ENCODE results near the gene SLC22A17. TPM values are rescaled to one million over a fixed set of nuclear protein-coding genes. Genes with fewer than 3 reads are reported as not detected.

The SLC22A17 gene
- polyA plus RNA-seq, 1 donor (not counting 4 experiments of a cell fraction or from before 2014, with no cell fraction given): 0.76 TPM

DNA sequence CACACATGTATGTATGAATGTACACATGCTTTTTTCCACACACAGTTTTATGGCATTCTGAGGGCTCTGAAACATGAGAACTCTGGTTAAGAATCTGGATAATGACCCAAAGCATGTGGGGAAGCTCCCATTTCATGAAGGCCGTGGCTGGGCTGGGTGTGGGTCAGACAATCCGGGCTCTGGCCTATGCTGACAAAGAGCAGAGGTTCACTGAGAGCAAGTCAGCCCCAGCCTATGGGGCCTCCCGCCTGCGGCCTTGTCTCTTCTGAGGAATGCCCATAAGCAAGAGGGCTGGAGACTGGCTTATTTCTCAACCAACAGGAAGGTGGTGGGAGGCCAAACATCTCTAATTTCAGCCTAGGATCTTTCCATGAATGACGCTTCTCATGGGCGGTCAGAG, 46.9 kb upstream of the SLC22A17 start:
- Histone ChIP-seq H3K36me3 (ENCODE audit: control insufficient read depth in 2 of 2, extremely low read depth in 1 of 2, insufficient read depth in 2 of 2, low read length in 2 of 2) (no peaks in the 10 kb centered on the region), H3K27ac (ENCODE audit: control insufficient read depth, insufficient read depth, low read length) (no peak overlapping the region), H2AFZ (ENCODE audit: control insufficient read depth, low read length) (no peak overlapping the region), H3K79me2 (ENCODE audit: control insufficient read depth, insufficient read depth, low read length) (no peaks in the 10 kb centered on the region), H4K20me1 (ENCODE audit: control insufficient read depth, extremely low read depth, insufficient read depth, low read length) (no peaks in the 10 kb centered on the region), H3K9me3 (ENCODE audit: control insufficient read depth, low read depth, low read length) (no peaks in the 10 kb centered on the region), H3K27me3 (ENCODE audit: control insufficient read depth, extremely low read depth, insufficient read depth, low read length) (peaks cover 8% of the 10 kb centered on the region), H3K9ac (ENCODE audit: control insufficient read depth, extremely low read depth, insufficient read depth, low read length) (no peak overlapping the region), H3K4me3 (ENCODE audit: control insufficient read depth in 2 of 3, extremely low read depth in 1 of 3, insufficient read depth in 2 of 3, low read depth in 1 of 3, low read length in 3 of 3) (no peak overlapping the region), H3K4me1 (ENCODE audit: control insufficient read depth, extremely low read depth, insufficient read depth, low read length) (no peaks in the 10 kb centered on the region), H3K4me2 (ENCODE audit: control insufficient read depth, extremely low read depth, insufficient read depth, low read depth, low read length) (no peak overlapping the region), H3K9me1 (ENCODE audit: control insufficient read depth, extremely low read depth, insufficient read depth, low read length) (no peaks in the 10 kb centered on the region)
- TF ChIP-seq CTCF (optimal IDR thresholded peaks at IDR 0.05 in 1 of 3, IDR thresholded peaks at IDR 0.05 in 1 of 3, conservative IDR thresholded peaks at IDR 0.05 in 1 of 3; ENCODE audit: extremely low read depth in 1 of 3, insufficient read depth in 2 of 3, low read length in 3 of 3) (no peak), EZH2 (IDR thresholded peaks at IDR 0.05; ENCODE audit: low read length) (no peak)
- dilution Hi-C loops (cut with MboI; ENCODE audit: extremely low pct_ligation_motif_present, low sequenced_read_pairs): no loop called here
- DNase-seq (ENCODE audit: low read depth, low spot score) (no peak), FAIRE-seq (no peak)

GRCh38 chr14:23399136-23399535, 46.4 kb upstream of the SLC22A17 start:
- H3K79me2 ChIP-seq (ENCODE audit: control insufficient read depth, insufficient read depth, low read length): no peaks in the 10 kb centered on the region
- H3K4me3 ChIP-seq (ENCODE audit: control insufficient read depth in 2 of 3, extremely low read depth in 1 of 3, insufficient read depth in 2 of 3, low read depth in 1 of 3, low read length in 3 of 3): no peak overlapping the region
- FAIRE-seq (no peak), DNase-seq (ENCODE audit: low read depth, low spot score) (no peak)
- TF ChIP-seq EZH2 (IDR thresholded peaks at IDR 0.05; ENCODE audit: low read length) (no peak), CTCF (optimal IDR thresholded peaks at IDR 0.05 in 1 of 3, IDR thresholded peaks at IDR 0.05 in 1 of 3, conservative IDR thresholded peaks at IDR 0.05 in 1 of 3; ENCODE audit: extremely low read depth in 1 of 3, insufficient read depth in 2 of 3, low read length in 3 of 3) (no peak)
- H3K9ac ChIP-seq (ENCODE audit: control insufficient read depth, extremely low read depth, insufficient read depth, low read length): no peak overlapping the region
- H3K27me3 ChIP-seq (ENCODE audit: control insufficient read depth, extremely low read depth, insufficient read depth, low read length): peaks cover 6% of the 10 kb centered on the region
- dilution Hi-C loops (cut with MboI; ENCODE audit: extremely low pct_ligation_motif_present, low sequenced_read_pairs): no loop called here
- H3K9me3 ChIP-seq (ENCODE audit: control insufficient read depth, low read depth, low read length): no peaks in the 10 kb centered on the region
- H3K27ac ChIP-seq (ENCODE audit: control insufficient read depth, insufficient read depth, low read length): no peak overlapping the region
- no peaks in the 10 kb centered on the region for H3K9me1 ChIP-seq (ENCODE audit: control insufficient read depth, extremely low read depth, insufficient read depth, low read length)
- H2AFZ ChIP-seq (ENCODE audit: control insufficient read depth, low read length): no peak overlapping the region
- H3K4me1 ChIP-seq (ENCODE audit: control insufficient read depth, extremely low read depth, insufficient read depth, low read length): no peaks in the 10 kb centered on the region
- no peak overlapping the region for H3K4me2 ChIP-seq (ENCODE audit: control insufficient read depth, extremely low read depth, insufficient read depth, low read depth, low read length)
- no peaks in the 10 kb centered on the region for H3K36me3 ChIP-seq (ENCODE audit: control insufficient read depth in 2 of 2, extremely low read depth in 1 of 2, insufficient read depth in 2 of 2, low read length in 2 of 2)
- H4K20me1 ChIP-seq (ENCODE audit: control insufficient read depth, extremely low read depth, insufficient read depth, low read length): no peaks in the 10 kb centered on the region
